ENCODE measurements around the gene TSHR. TPM values are rescaled to one million over a fixed set of nuclear protein-coding genes. Genes with fewer than 3 reads are reported as not detected.

The TSHR gene
- total RNA-seq, 1 donor from 2014 or later, result not detected

DNA sequence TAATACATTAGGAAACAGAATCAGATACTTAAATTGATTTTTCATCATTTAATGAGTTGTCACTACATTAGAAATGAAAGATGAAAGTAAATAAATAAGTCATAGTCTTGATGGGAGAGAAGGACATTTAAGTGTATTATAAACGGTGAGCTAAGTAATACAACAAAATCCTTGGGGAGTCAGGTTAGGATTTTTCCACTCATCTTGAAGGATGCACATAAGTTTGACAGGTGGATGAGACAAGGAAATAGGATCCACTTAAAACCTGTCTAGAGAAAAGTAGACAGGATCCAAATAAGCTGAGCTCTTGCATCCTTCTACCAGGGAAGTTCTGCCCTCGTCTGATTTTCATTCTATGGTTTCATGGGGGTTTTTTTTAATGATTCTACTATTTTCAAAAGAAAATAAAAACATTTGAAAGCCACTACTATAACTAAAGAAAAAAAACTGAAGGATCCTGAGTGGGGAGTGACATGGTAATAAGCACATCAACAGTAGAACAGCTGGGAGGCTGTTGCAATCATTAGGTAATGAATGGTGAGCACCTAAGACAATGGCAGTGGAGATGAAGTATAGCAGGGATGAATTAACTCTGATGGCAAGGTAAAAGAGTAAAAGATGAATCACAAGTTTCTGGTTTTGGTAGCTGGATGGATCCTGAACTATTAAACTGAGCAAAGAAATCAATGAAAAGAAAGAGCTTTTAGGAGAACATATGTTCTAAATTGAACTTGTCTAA lies 30.9 kb upstream of the TSHR start:
- TF ChIP-seq, protein P1, sequence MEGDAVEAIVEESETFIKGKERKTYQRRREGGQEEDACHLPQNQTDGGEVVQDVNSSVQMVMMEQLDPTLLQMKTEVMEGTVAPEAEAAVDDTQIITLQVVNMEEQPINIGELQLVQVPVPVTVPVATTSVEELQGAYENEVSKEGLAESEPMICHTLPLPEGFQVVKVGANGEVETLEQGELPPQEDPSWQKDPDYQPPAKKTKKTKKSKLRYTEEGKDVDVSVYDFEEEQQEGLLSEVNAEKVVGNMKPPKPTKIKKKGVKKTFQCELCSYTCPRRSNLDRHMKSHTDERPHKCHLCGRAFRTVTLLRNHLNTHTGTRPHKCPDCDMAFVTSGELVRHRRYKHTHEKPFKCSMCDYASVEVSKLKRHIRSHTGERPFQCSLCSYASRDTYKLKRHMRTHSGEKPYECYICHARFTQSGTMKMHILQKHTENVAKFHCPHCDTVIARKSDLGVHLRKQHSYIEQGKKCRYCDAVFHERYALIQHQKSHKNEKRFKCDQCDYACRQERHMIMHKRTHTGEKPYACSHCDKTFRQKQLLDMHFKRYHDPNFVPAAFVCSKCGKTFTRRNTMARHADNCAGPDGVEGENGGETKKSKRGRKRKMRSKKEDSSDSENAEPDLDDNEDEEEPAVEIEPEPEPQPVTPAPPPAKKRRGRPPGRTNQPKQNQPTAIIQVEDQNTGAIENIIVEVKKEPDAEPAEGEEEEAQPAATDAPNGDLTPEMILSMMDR (IDR thresholded peaks at IDR 0.05; ENCODE audit: insufficient read depth, low read length, poor library complexity, severe bottlenecking), result no peak
- Histone ChIP-seq H3K36me3 (ENCODE audit: control insufficient read depth, insufficient read depth, low read length) (no peaks in the 10 kb centered on the region), H3K27me3 (ENCODE audit: control insufficient read depth, insufficient read depth, low read length) (no peaks in the 10 kb centered on the region), H3K4me3 (ENCODE audit: low read depth, low read length) (no peak overlapping the region)
- no peak for DNase-seq (ENCODE audit: low read depth)

DNA sequence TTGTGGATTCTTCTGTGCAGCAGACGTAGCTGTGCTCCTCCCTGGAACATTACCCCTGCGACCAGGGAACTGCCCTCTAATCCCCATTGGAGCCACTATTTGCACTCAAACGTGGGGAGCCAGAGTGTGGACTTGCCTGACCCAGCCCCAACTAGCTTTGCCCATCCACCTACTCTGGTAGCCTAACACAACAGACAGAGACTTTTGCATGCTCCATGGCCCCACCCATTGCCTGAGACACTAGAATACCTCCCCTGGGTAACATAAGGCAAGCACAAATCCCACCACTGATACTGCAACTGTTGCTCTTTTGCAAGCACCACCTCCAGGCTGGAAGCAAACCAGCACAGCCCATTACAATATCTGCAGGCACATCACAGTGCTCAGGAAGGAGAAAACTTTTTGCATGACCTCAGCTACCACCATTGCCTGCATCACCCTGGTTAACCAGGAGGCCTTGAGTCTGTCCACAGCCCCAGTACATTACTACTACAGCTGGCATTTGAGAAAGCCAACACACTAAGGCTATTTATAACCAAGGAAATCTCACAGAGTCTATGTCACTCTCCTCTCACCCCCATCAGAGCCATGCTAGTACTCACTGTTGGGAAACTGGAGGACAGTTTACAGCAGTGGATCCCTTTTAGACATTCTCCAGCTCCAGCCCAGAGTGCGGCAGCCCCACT lies 28.9 kb upstream of the TSHR start:
- Histone ChIP-seq H3K36me3 (ENCODE audit: control insufficient read depth, insufficient read depth, low read length) (no peaks in the 10 kb centered on the region), H3K27me3 (ENCODE audit: control insufficient read depth, insufficient read depth, low read length) (no peaks in the 10 kb centered on the region), H3K4me3 (ENCODE audit: low read depth, low read length) (no peak overlapping the region)
- TF ChIP-seq, protein P1 (IDR thresholded peaks at IDR 0.05; ENCODE audit: insufficient read depth, low read length, poor library complexity, severe bottlenecking), result no peak
- DNase-seq (ENCODE audit: low read depth), result no peak

DNA sequence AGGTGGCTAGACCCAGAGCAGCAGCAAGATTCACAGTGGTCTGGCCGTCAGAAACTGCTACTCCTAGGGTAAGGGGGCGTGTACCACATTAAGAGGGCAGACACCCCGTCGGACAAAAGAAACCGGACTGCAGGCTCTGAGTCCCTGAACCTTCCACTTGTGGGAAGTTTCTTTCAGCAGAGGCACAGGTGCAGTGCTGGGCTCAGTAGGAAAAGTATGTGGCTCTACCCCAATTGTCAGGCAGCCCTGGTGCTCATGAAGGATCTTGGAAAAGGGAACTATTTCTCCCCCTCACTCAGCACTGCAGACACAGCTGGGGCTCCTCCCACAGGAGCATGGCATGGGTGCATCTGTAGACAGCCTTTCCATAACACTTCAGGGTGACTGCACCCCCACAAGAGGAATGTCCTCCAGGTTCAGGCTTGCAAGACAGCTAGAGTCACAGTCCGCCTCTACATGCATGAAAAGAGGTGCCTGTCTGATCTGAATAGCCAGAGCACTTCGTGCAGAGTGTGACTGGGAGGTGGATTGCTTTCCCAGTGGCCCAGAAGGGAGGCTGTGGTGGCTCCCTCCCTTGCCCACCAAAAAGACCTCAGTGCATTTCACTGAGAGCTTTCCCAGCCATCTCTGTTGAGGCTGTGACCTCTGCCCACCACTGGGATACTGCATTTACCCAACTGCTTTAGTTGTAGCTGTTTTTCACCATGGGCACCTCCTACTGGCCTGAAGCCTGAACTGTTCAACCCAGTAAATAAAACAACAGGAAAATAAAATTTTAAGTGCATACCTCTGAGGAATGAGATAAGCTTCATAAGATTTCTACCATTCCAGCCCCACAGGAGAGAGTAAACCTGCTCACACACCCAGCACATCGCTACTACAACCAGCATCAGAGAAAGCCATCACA lies 28.1 kb upstream of the TSHR start:
- Histone ChIP-seq H3K36me3 (ENCODE audit: control insufficient read depth, insufficient read depth, low read length) (no peaks in the 10 kb centered on the region), H3K27me3 (ENCODE audit: control insufficient read depth, insufficient read depth, low read length) (no peaks in the 10 kb centered on the region), H3K4me3 (ENCODE audit: low read depth, low read length) (no peak overlapping the region)
- no peak for DNase-seq (ENCODE audit: low read depth)
- TF ChIP-seq, protein P1 (IDR thresholded peaks at IDR 0.05; ENCODE audit: insufficient read depth, low read length, poor library complexity, severe bottlenecking), result no peak

DNA sequence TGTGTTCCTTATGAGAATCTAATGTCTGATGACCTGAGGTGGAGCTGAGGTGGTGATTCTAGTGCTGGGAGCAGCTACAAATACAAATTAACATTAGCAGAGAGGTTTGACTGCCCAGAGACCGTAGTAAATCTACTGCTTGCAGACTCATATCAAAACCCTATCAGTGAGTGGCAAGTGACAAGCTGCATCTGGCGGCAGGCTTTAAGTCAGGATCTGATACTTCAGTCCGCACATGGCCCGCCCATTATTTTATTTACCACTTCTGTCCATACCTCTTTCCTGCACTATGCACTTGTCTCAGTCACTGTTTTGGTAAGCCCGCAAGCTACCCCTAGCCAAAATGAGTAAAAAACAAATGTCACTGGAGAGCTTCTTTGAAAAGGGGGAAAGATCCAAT lies 25.3 kb upstream of the TSHR start:
- no peaks in the 10 kb centered on the region for H3K27me3 ChIP-seq (ENCODE audit: control insufficient read depth, insufficient read depth, low read length)
- TF ChIP-seq, protein P1 (IDR thresholded peaks at IDR 0.05; ENCODE audit: insufficient read depth, low read length, poor library complexity, severe bottlenecking), result no peak
- H3K4me3 ChIP-seq (ENCODE audit: low read depth, low read length), result no peak overlapping the region
- H3K36me3 ChIP-seq (ENCODE audit: control insufficient read depth, insufficient read depth, low read length), result no peaks in the 10 kb centered on the region
- no peak for DNase-seq (ENCODE audit: low read depth)

DNA sequence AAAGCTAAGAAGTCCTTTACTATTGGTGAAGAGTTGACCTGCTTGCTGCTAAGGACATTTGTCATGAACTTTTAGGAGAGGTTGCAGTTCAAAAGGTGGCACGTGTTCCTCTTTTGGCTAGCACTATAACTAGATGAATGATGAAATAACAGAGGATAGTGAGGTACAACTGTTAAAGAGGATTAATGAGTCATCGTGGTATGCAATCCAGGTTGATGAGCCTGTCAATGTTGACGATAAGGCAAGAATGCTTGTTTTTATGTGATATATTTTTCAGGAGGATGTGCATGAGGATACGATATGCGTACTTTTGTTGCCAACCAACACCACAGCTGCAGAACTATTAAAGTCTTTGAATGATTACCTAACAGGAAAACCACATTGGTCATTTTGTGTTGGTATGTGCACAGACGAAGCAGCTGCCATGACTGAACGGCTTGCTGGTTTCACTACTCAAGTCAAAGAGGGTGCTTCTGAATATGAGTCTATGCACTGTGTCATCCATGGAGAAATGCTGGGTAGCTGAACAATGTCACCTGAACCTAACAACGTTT lies 24.5 kb upstream of the TSHR start:
- Histone ChIP-seq H3K4me3 (ENCODE audit: low read depth, low read length) (no peak overlapping the region), H3K27me3 (ENCODE audit: control insufficient read depth, insufficient read depth, low read length) (no peaks in the 10 kb centered on the region), H3K36me3 (ENCODE audit: control insufficient read depth, insufficient read depth, low read length) (no peaks in the 10 kb centered on the region)
- DNase-seq (ENCODE audit: low read depth), result peak; percentile 94
- TF ChIP-seq, protein P1 (IDR thresholded peaks at IDR 0.05; ENCODE audit: insufficient read depth, low read length, poor library complexity, severe bottlenecking), result no peak
